Gastroesophageal sphincter (tissue), 4 donors: ENCODE measurements around the gene FKRP. TPM values are rescaled to one million over a fixed set of nuclear protein-coding genes. Genes with fewer than 3 reads are reported as not detected.

Experiments used
- ATAC-seq: fragments of 150-250 bp; one replicate; pipeline ENCODE4 v1.9.1; 2016; ENCODE audit warnings: mild to moderate bottlenecking, moderate library complexity
- H3K27ac ChIP-seq, 4 donors: fragments of 200-600 bp; sonication (generic) in 3 of 4; 1 replicate in 3 of 4; 2 replicates in 1 of 4; pipeline ENCODE4 v1.5.1; 2016 to 2019
- H3K27me3 ChIP-seq: fragments of 200-600 bp; sonication (generic); one replicate; pipeline ENCODE4 v1.5.1; 2019
- H3K36me3 ChIP-seq, 2 donors: fragments of 200-600 bp; sonication (generic); one replicate each; pipeline ENCODE4 v1.5.1; 2019; ENCODE audit warnings: control low read depth in 1 of 2
- H3K4me1 ChIP-seq, 3 donors: fragments of 200-600 bp; sonication (generic); 1 replicate in 2 of 3; 2 replicates in 1 of 3; pipeline ENCODE4 v1.5.1; 2016 to 2019; ENCODE audit warnings: control low read depth in 2 of 3
- H3K4me3 ChIP-seq, 2 donors: fragments of 200-600 bp; sonication (generic); one replicate each; pipeline ENCODE4 v1.5.1; 2019; ENCODE audit warnings: mild to moderate bottlenecking in 1 of 2, moderate library complexity in 1 of 2
- H3K9me3 ChIP-seq, 3 donors: fragments of 200-600 bp; sonication (generic); one replicate each; pipeline ENCODE4 v1.5.1; 2017 to 2019; ENCODE audit warnings: control low read depth in 2 of 3
- CTCF ChIP-seq, 4 experiments: fragments of 200-600 bp in 2 of 4; fragments of 450-650 bp in 2 of 4; sonication (generic) in 1 of 4; IDR thresholded peaks; one replicate each; pipeline ENCODE4 v1.5.1; 2017 to 2019; ENCODE audit warnings: antibody characterized with exemption in 4 of 4, mild to moderate bottlenecking in 2 of 4, moderate library complexity in 2 of 4
- EP300 ChIP-seq: sonication (generic); formaldehyde crosslinking; IDR thresholded peaks from one replicate; pipeline ENCODE4 v1.6.1; 2017; ENCODE audit warnings: antibody characterized with exemption, mild to moderate bottlenecking
- POLR2A ChIP-seq, 2 donors: fragments of 450-650 bp; IDR thresholded peaks; one replicate each; pipeline ENCODE4 v1.6.1; 2017; ENCODE audit warnings: antibody characterized with exemption in 2 of 2, mild to moderate bottlenecking in 2 of 2, moderate library complexity in 1 of 2
- POLR2AphosphoS5 ChIP-seq: sonication (generic); formaldehyde crosslinking; IDR thresholded peaks from one replicate; pipeline ENCODE4 v1.6.1; 2017; ENCODE audit warnings: antibody characterized with exemption
- WGBS, 2 donors: methylation state at CpG; one replicate each; pipeline ENCODE4 v1.1.5; 2018; ENCODE audit warnings: low coverage in 1 of 2; 5-methylcytosine and 5-hydroxymethylcytosine counted together
- total RNA-seq, 4 donors: library from RNA; depleted of rRNA; stranded (reverse); fragments of >200 nt; gene quantifications; one replicate each; pipeline ENCODE4 v1.1.0, GENCODE V29; 2016

The FKRP gene
- total RNA-seq, 4 donors from 2014 or later, result 18.7 to 22.5 (median 20.3) TPM

GRCh38 chr19:46722421-46723022, 23.3 kb upstream of the FKRP start:
- TF ChIP-seq POLR2A (IDR thresholded peaks at IDR 0.05) (no peak), CTCF (IDR thresholded peaks at IDR 0.05) (no peak)
- Histone ChIP-seq H3K36me3 (peaks cover 0 to 83% of the 10 kb centered on the region in 2 donors), H3K27me3 (no peaks in the 10 kb centered on the region), H3K4me1 (peaks cover 0 to 33% (median 13%) of the 10 kb centered on the region in 3 donors), H3K4me3 (no peak overlapping the region), H3K9me3 (no peaks in the 10 kb centered on the region), H3K27ac (peak overlapping the region in 1 of 4 donors; percentile 12)
- no CpG with 5 or more reads among the region's 25 CpGs for WGBS, 2 donors
- ATAC-seq, result no peak

- peaks cover 0 to 88% of the 10 kb centered on the region in 2 donors for H3K36me3 ChIP-seq
- TF ChIP-seq POLR2A (IDR thresholded peaks at IDR 0.05), result no peak
Measured at GRCh38 chr19:46723023-46723461, 22.8 kb upstream of the FKRP start.

GRCh38 chr19:46723471-46723870, 22.4 kb upstream of the FKRP start:
- no peak for ATAC-seq
- peaks cover 0 to 92% of the 10 kb centered on the region in 2 donors for H3K36me3 ChIP-seq
- peaks cover 0 to 33% (median 5%) of the 10 kb centered on the region in 3 donors for H3K4me1 ChIP-seq
- 100% methylated on average over 1 of the region's 6 CpGs; no CpG with 5 or more reads in 1 of the 2 donors for WGBS, 2 donors
- TF ChIP-seq POLR2A (IDR thresholded peaks at IDR 0.05), result no peak
- TF ChIP-seq POLR2AphosphoS5, result no peak
- no peak for TF ChIP-seq EP300
- no peak for TF ChIP-seq CTCF (IDR thresholded peaks at IDR 0.05)
- H3K9me3 ChIP-seq, result no peaks in the 10 kb centered on the region
- no peak overlapping the region for H3K4me3 ChIP-seq
- H3K27me3 ChIP-seq, result no peaks in the 10 kb centered on the region
- H3K27ac ChIP-seq, result no peak overlapping the region

More at GRCh38 chr19:46723023-46723461, 22.8 kb upstream of the FKRP start:
- peak overlapping the region in 1 of 4 donors; percentile 12 for H3K27ac ChIP-seq
- H3K4me3 ChIP-seq, result no peak overlapping the region
- H3K4me1 ChIP-seq, result peaks cover 0 to 33% (median 8%) of the 10 kb centered on the region in 3 donors
- no peaks in the 10 kb centered on the region for H3K9me3 ChIP-seq
- no peaks in the 10 kb centered on the region for H3K27me3 ChIP-seq
- no peak for ATAC-seq
- WGBS, 2 donors, result no CpG with 5 or more reads among the region's 16 CpGs

- no CpG with 5 or more reads among the region's 20 CpGs for WGBS, 2 donors
- no peak for TF ChIP-seq EP300
- no peak for TF ChIP-seq POLR2AphosphoS5
- no peak for TF ChIP-seq CTCF (IDR thresholded peaks at IDR 0.05)
- TF ChIP-seq POLR2A (IDR thresholded peaks at IDR 0.05), result no peak
- Histone ChIP-seq H3K4me3 (no peak overlapping the region), H3K27ac (no peak overlapping the region), H3K9me3 (no peaks in the 10 kb centered on the region), H3K36me3 (peaks cover 0 to 100% of the 10 kb centered on the region in 2 donors), H3K4me1 (peaks cover 0 to 37% (median 5%) of the 10 kb centered on the region in 3 donors), H3K27me3 (no peaks in the 10 kb centered on the region)
- no peak for ATAC-seq
Measured at GRCh38 chr19:46724468-46724867, 21.4 kb upstream of the FKRP start.

- TF ChIP-seq POLR2AphosphoS5 (no peak), POLR2A (IDR thresholded peaks at IDR 0.05) (no peak), EP300 (no peak), CTCF (IDR thresholded peaks at IDR 0.05) (no peak)
- peaks cover 0 to 100% of the 10 kb centered on the region in 2 donors for H3K36me3 ChIP-seq
- H3K27me3 ChIP-seq, result no peaks in the 10 kb centered on the region
- H3K4me3 ChIP-seq, result no peak overlapping the region
- WGBS, 2 donors, result no CpG with 5 or more reads among the region's 26 CpGs
- H3K9me3 ChIP-seq, result no peaks in the 10 kb centered on the region
- H3K4me1 ChIP-seq, result peaks cover 0 to 40% (median 5%) of the 10 kb centered on the region in 3 donors
- no peak overlapping the region for H3K27ac ChIP-seq
- no peak for ATAC-seq
Measured at GRCh38 chr19:46725036-46725820, 20.6 kb upstream of the FKRP start.
